C4-2B (cell line): Measurements from ENCODE around the gene HRH1.
"Not testable (repeated sequence)": the region's sequence is repeated elsewhere in the genome, so short reads cannot be mapped to it uniquely, and the experiment has no call there.

Experiments
- H3K27ac ChIP-seq: fragments of 450-650 bp; 2 replicates; pipeline ENCODE4 v1.5.1; 2017
- ZFX ChIP-seq: fragments of 450-650 bp; IDR thresholded peaks from 2 replicates; pipeline ENCODE4 v1.6.1; 2017
- TF ChIP-seq, protein P1 (sequence below): fragments of 450-650 bp; conservative IDR thresholded peaks from 2 replicates; pipeline ENCODE4 v1.5.1; 2017; ENCODE audit warnings: mild to moderate bottlenecking

HRH1 gene

DNA sequence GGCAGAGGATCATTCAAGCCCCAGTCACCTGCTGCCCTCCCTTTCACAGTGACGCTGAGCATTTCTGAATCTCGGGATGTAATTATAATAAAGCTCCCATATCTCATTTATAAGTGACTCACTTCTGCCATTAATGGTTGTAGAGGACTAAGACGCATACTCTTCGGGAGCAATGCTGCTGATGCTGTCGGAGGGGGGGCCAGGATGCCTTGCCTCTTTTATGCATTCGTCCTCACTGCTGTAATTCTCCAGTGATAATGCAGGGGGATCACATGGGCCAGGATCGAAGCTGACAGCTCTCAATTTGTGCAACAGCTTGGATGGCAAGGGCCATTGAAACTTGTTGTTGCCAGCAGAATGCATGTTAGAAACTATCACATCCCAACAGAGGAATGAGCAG, 3.1 kb downstream of the HRH1 start:
- no peak overlapping the region for H3K27ac ChIP-seq
- TF ChIP-seq ZFX, result no peak
- TF ChIP-seq, protein P1, sequence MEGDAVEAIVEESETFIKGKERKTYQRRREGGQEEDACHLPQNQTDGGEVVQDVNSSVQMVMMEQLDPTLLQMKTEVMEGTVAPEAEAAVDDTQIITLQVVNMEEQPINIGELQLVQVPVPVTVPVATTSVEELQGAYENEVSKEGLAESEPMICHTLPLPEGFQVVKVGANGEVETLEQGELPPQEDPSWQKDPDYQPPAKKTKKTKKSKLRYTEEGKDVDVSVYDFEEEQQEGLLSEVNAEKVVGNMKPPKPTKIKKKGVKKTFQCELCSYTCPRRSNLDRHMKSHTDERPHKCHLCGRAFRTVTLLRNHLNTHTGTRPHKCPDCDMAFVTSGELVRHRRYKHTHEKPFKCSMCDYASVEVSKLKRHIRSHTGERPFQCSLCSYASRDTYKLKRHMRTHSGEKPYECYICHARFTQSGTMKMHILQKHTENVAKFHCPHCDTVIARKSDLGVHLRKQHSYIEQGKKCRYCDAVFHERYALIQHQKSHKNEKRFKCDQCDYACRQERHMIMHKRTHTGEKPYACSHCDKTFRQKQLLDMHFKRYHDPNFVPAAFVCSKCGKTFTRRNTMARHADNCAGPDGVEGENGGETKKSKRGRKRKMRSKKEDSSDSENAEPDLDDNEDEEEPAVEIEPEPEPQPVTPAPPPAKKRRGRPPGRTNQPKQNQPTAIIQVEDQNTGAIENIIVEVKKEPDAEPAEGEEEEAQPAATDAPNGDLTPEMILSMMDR, result no peak

DNA sequence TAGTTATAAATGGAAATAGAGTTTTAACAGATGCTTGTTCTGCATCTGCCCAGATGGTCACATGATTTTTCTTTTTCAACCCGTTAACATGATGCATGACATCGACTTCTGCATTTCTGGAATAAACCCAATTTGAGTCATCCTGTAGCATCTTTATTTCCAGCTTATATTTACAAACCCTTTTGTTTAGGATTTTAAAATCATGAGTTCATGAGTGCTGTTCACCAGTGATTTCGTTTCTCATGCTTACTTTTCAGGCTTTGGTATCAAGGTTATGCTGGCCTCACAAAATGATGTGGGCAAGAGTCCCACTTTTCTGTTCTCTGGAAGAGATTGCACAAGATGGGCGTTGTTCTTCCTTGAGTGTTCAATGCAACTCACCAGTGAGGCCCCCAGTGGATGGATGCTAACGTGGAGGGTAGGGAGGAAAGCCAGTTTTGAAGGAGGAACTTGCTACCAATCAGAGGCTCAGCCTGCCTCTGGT, 5.2 kb downstream of the HRH1 start:
- TF ChIP-seq, protein P1, result no peak
- no peak for TF ChIP-seq ZFX
- no peak overlapping the region for H3K27ac ChIP-seq

DNA sequence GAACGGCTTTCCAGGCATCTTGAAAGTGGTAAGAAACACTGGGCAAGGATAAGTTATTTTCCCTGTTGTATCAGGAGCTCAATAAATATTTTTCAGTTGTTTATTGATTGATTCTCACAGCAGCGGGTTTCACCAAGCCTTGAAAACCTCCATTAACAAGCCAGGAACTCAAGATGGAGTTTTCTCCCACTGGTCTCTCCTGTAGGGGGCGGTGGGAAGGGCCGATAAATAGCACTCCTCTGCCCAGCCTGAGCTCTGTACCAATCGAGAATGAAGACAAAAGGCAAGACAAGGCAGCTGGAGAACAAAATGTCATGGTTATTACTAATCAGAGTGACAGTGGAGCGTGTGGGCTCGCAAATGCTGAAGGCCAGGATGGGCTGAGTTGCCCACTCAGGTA, 7.4 kb downstream of the HRH1 start:
- no peak overlapping the region for H3K27ac ChIP-seq
- no peak for TF ChIP-seq ZFX

DNA sequence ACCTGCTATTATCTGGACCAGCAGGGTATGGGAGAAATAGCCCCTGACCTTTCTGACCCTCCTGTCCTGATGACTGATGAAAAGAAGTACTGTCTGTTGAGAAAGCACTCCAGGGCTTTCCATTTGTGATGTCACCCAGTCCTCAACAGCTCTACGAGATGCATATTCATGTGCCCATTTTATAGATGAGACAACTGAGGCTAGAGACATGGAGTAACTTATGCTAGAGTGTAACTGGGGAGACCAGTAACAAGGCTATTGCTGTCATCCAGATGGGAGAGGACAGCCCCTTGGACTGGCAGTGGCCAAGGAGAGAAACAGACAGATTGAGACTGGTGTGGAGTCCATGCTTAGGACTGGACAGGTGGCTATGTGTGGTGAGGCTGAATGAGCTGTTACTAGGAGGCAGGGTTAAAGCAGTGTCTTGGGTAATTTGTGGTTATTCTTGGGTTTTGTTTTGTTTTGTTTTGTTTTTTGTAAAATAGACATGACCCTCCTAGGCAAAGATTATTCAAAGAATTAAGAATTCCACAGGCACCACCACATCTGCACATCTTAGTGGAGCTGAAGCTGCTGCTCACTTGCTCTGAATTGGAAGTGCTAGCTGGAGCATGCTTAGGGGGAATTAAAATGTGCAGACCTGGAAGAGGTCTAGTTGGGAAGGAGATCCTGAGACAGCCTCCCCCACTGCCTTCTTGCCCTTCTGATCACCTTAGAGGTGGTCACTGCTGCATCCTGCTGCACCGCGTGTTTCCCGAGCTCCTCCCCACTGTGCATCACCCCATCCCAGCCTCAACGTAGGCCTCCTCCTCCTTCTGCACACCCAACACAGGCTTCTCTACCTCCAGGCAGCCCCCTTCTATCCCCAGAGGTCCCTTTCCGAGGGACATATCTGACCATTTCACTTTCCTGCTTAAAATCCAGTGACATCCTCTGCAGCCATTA, 8.4 kb downstream of the HRH1 start:
- TF ChIP-seq, protein P1, result no peak
- TF ChIP-seq ZFX, result no peak
- H3K27ac ChIP-seq, result no peak overlapping the region

DNA sequence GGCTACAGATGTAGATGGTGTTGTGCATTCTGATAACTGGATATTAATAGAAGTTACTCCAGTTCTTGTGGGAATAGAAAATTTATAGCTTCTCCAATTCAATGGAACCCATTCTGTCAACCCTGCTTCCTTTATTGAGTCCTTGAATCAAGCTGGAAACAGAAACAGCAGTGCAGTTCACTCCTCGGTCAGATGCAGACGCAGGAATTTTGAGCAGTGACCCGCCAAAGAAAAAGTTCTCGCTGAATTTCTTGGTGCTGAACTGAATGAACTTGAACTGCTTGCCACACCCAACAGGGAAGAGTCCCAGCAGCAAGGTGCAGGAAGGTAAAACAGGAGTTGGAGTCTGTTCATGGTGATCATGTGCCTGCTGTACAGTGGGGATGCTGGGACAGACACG, 10.3 kb downstream of the HRH1 start:
- H3K27ac ChIP-seq, result no peak overlapping the region
- TF ChIP-seq ZFX, result no peak
- TF ChIP-seq, protein P1, result no peak

DNA sequence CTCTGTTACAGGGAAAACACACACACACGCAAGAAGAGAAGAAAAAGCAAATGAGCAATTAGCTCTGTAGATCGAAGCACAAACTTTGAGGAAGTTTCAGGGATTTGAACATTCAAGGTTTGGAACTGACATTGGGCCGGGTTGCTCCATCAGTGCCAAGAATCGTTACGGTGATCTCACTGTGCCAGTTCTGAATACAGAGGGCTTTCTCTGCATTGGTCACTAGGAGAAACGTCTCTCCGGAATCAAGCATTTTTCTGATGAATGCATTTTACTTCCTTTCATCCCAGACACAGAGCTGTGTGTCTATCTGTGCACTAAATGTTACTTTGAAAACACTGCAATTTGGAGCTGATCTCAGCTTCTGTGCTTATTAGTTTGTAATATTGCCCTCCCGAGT, 11.2 kb downstream of the HRH1 start:
- TF ChIP-seq ZFX, result no peak
- TF ChIP-seq, protein P1, result no peak
- no peak overlapping the region for H3K27ac ChIP-seq

DNA sequence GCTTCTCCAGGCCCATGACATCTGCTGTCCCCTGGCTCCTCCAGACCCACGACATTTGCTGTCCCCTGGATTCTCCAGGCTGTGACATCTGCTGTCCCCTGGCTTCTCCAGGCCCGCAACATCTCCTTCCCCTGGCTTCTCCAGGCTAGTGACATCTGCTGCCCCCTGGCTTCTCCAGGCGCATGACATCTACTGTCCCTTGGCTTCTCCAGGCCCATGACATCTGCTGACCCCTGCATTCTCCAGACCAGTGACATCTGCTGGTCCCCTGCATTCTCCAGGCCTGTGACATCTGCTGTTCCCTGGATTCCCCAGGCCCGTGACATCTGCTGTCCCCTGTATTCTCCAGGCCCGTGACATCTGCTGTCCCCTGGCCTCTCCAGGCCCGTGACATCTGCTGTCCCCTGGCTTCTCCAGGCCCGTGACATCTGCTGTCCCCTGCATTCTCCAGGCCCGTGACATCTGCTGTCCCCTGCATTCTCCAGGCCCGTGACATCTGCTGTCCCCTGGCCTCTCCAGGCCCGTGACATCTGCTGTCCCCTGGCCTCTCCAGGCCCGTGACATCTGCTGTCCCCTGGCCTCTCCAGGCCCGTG, 12.6 kb downstream of the HRH1 start:
- not testable (repeated sequence) for H3K27ac ChIP-seq

DNA sequence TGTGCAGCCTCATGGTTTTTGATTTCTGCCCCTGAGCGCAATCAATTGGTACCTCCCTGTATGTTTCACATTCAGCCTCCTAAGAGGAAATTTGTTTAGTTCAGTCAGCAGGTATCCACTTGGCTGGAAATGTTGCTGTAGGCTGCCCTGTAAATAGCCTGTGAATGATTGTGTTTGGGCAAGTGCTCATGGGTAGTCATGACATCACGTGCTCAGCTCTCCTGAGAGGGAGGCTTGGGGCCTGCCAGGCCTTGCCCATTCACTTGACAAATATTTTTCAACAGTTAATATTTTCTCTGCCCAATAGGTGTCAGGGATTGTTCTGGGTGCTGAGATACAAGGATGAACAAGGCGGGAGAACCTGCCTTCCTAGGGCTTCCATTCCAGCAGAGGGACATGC, 13.3 kb downstream of the HRH1 start:
- H3K27ac ChIP-seq, result no peak overlapping the region
- TF ChIP-seq, protein P1, result no peak
- TF ChIP-seq ZFX, result no peak
